ENCODE measurements around the gene KRT4.

- TF ChIP-seq EZH2 (IDR thresholded peaks at IDR 0.05; ENCODE audit: borderline replicate concordance, low read length) (no peak), CTCF (conservative IDR thresholded peaks at IDR 0.05 in 1 of 2, IDR thresholded peaks at IDR 0.05 in 1 of 2; ENCODE audit: extremely low read depth in 1 of 2, insufficient read depth in 1 of 2, low read depth in 1 of 2, low read length in 2 of 2) (no peak)
Measured at GRCh38 chr12:52820521-52820920, 6.6 kb upstream of the KRT4 start.

Measured in mammary epithelial cell (primary cell).